ENCODE results near the gene TRIB2.

The TRIB2 gene

DNA sequence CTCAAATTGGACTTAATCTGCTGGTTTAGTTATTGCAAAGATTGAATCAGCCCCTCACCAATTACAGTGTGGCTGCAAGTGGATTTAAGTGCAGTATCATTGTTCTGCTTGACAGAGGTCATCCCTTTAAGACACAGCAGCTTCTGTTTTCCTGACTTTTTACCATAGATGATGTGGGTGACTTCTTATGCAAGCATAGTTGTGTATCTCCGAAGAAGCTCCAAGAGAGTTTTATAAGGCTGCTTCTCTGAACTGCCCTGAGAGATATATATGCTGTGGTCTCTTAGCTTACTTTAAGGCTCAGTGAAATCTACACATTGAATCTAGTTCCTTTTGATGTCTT lies 3.5 kb downstream of the TRIB2 start:
- no peak for FAIRE-seq
- TF ChIP-seq, protein P1, sequence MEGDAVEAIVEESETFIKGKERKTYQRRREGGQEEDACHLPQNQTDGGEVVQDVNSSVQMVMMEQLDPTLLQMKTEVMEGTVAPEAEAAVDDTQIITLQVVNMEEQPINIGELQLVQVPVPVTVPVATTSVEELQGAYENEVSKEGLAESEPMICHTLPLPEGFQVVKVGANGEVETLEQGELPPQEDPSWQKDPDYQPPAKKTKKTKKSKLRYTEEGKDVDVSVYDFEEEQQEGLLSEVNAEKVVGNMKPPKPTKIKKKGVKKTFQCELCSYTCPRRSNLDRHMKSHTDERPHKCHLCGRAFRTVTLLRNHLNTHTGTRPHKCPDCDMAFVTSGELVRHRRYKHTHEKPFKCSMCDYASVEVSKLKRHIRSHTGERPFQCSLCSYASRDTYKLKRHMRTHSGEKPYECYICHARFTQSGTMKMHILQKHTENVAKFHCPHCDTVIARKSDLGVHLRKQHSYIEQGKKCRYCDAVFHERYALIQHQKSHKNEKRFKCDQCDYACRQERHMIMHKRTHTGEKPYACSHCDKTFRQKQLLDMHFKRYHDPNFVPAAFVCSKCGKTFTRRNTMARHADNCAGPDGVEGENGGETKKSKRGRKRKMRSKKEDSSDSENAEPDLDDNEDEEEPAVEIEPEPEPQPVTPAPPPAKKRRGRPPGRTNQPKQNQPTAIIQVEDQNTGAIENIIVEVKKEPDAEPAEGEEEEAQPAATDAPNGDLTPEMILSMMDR (IDR thresholded peaks at IDR 0.05; ENCODE audit: insufficient read depth, missing control alignments), result no peak
- DNase-seq (ENCODE audit: insufficient read length, low spot score), result no peak

DNA sequence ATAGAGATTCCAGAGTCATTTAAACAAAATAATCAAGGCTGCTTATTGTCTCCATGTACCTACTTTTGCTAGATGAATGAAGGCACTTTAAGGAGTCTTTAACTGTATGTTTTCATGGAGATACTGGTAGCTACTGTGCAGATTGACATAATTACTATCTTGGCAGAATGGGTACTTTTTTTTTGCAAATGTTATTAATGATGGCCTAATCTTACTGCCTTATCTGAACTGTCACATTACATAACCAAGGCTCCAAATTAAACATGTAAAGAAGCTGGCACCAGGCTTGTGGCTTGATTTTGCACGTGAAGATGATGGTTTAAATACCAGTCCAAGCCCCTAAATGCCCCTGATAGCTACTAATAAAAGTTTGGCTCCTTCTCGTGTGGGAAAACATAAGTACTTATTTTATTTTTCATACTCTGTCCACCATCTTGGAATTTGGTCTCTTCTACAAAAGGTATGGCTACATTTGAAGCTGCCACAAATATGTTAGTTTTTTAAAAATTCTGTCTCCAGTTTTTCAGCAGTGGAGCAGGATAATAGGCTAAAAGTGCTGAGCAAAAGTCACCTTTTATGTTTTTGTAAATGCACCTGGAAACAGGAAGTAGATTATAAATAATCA lies 4.1 kb downstream of the TRIB2 start:
- FAIRE-seq (no peak), DNase-seq (ENCODE audit: insufficient read length, low spot score) (no peak)
- TF ChIP-seq, protein P1 (IDR thresholded peaks at IDR 0.05; ENCODE audit: insufficient read depth, missing control alignments), result no peak

DNA sequence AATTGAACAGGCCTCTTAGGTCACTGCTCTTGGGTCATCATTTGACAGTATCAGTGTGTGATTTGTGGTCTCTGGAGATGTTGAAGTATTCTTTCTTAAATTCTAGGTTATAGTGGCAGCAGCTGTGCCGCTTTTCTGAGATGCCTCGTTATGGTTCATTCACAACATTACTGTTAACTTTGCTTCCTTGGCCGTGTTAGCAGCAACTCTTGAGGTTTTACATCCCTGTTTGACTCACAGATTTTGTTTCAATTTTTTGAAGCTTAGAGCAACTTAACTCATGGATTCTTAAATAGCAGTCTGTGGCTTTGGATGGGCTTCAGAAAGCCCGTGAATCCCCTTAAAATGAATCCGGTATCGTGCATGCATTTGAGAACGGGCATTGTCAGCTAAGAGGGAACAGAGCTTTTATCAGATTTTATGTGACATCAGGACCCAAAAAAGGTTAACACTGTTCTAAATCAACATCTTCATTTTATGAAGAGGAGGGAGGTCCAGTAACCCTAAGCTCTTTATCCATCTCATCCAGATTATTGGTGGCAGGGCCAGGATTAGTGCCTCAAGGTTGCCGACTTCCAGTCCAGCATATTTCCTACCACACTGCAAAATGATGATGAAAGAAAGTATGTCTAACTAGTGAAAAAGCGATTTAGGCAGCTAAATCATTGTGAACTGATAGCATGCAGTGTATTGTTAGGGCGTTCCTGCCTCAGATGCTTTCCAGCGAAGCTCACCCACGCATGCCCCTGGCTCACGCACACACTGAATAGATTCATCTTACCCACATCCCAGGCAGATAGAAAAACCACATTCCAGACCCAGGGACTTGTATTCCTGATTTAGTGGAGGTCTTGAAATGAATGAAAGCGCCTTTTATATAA lies 5.1 kb downstream of the TRIB2 start:
- DNase-seq (ENCODE audit: insufficient read length, low spot score), result peak; percentile 48
- TF ChIP-seq, protein P1 (IDR thresholded peaks at IDR 0.05; ENCODE audit: insufficient read depth, missing control alignments), result no peak
- FAIRE-seq, result no peak

DNA sequence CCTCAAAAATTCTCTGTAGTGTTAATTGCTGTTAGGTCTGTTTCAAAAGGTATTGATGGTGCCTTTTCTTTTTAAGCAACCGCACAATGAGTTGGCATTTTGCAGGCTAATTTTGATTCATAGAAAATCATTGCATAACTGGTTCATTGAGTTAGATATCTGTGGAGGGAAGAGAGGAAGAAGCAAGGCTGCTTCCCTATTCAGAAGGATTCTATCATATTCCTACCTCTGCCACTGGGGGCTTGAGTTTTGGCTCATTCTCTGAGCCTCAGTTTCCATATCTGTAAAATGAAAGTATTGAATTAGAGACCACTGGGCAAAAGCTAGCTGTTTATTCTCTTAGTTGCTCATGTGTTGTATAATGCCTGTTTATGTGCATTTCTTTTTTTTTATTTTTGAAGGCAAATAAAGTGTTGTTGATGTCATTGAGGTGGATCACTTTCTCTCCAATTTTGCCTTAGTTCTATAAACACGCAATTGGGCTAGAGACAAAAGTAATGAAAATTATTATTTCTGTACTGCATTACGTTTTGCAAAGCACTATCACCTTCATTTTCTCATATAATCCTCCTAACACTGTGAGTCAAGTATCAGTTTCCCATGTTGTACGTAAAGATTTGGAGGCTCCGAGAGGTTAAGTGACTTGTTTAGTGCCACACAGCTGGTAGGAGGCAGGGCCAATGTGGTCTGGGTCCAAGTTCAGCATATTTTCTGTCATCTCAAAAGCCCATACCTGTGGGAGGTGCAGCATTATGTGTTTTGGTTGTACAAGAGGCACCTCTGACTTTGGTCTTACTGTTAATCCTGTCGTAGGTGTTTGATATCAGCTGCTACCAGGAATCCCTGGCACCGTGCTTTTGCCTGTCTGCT lies 5.9 kb downstream of the TRIB2 start:
- DNase-seq (ENCODE audit: insufficient read length, low spot score) (no peak), FAIRE-seq (no peak)
- TF ChIP-seq, protein P1 (IDR thresholded peaks at IDR 0.05; ENCODE audit: insufficient read depth, missing control alignments), result no peak

DNA sequence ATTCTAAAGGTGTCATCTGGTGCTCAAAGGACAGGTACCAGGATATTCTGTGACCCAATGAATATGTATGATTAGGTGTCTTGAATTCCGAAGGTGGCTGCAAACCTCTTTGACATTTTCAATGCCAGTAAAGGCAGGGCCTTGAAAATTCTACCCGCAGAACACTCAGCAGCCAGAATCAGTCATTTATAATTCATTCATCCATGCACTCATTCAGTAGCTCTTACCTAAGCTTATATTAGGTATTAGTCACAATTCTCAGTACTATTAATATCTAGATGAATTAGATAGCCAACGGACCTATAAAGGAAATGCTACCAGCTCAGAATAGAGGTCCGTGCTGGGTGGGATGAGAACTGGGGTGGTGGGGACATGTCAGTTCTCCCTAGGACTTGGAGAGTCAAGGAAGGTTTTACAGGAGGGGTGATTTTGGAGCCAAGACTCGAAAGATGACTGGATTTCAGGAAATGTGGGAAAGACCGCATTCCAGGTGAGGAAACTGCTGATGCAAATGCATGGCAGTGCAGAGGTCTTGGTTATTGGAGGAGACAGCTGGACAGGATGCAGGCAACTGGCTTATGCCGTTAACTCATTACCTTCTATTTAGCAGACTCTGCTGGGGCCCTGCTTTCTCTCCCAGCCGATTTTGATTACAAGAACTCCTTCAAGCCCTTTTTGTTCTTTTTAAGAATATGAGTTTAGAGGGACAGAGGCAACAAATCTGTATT lies 7.2 kb downstream of the TRIB2 start:
- FAIRE-seq (no peak), DNase-seq (ENCODE audit: insufficient read length, low spot score) (no peak)
- TF ChIP-seq, protein P1 (IDR thresholded peaks at IDR 0.05; ENCODE audit: insufficient read depth, missing control alignments), result no peak

DNA sequence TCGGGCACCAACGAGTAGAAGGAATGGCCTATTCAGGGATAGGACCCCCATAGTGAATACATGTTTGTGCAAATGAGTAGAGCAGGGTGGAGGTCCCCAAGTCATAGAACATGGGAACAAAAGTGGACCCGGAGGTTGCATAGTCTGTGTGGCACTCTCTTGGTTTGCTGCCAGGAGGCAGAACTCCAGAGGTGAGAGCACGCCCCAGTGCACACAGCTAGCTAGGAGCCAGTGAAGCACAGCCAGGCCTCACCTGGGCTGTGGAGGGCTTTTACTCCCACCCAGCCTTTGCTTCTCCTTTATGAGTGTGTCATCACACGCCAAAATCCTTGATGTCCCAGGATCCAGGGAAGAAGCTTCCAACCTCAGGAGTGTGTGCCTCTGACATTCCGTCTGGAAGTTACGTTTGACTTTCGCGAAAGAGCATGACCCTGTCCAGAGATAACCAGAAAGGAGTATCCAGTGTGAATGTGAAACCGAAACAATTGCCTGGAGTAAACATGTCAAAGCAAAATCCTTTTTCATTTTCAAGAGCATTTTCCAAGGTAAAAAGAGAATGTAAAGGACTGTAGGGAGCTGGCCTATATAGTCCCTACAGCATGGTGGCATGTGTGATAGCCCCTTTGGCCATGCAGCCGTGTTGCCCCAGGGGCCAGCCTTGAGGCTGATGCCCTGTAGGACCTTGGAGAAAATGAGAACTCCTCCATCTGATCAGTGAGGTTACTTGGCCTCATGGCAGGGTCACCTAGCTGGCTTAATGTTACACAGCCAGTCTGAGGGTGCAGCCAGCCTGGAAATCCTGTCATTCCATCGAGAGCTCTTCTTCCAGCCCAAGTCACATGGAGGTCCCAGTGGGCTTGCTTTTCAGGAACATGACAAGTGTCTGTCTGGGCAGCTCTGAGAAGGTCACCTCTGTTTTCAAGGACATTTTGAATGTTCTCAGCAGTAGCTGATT lies 8.8 kb downstream of the TRIB2 start:
- FAIRE-seq, result no peak
- DNase-seq (ENCODE audit: insufficient read length, low spot score), result no peak
- TF ChIP-seq, protein P1 (IDR thresholded peaks at IDR 0.05; ENCODE audit: insufficient read depth, missing control alignments), result no peak
